H9 (cell line): ENCODE data around the gene PCDHGC3. TPM values are rescaled to one million over a fixed set of nuclear protein-coding genes. Genes with fewer than 3 reads are reported as not detected.

ENCODE experiments used
- DNase-seq: peaks from one replicate; pipeline ENCODE4 v3.0.0-alpha.2; 2017
- H2AFZ ChIP-seq: one replicate; pipeline ENCODE4 v1.6.1; 2013; ENCODE audit warnings: mild to moderate bottlenecking, low read length, control low read depth, moderate library complexity
- H2AK5ac ChIP-seq: 2 replicates; pipeline ENCODE4 v1.6.1; 2013; ENCODE audit warnings: low read length, control low read depth, mixed read lengths; ENCODE audit not compliant: insufficient read length
- H2BK120ac ChIP-seq: one replicate; pipeline ENCODE4 v1.6.1; 2013; ENCODE audit warnings: low read depth, mild to moderate bottlenecking, low read length, control low read depth, inconsistent platforms; ENCODE audit not compliant: poor library complexity, severe bottlenecking
- H2BK12ac ChIP-seq: 2 replicates; pipeline ENCODE4 v1.6.1; 2013; ENCODE audit warnings: low read length, control low read depth, mixed read lengths, low read depth; ENCODE audit not compliant: insufficient read length
- H2BK15ac ChIP-seq: 2 replicates; pipeline ENCODE4 v1.6.1; 2013; ENCODE audit warnings: low read depth, low read length, control low read depth
- H2BK20ac ChIP-seq: one replicate; pipeline ENCODE4 v1.6.1; 2013; ENCODE audit warnings: low read depth, mild to moderate bottlenecking, low read length, control low read depth, inconsistent platforms; ENCODE audit not compliant: poor library complexity, severe bottlenecking
- H2BK5ac ChIP-seq: 2 replicates; pipeline ENCODE4 v1.6.1; 2013; ENCODE audit warnings: low read length, control low read depth, mixed read lengths; ENCODE audit not compliant: insufficient read length
- H3K14ac ChIP-seq: 2 replicates; pipeline ENCODE4 v1.6.1; 2013; ENCODE audit warnings: low read length, control low read depth; ENCODE audit not compliant: insufficient read depth
- H3K18ac ChIP-seq: 2 replicates; pipeline ENCODE4 v1.6.1; 2013; ENCODE audit warnings: low read depth, mild to moderate bottlenecking, mixed read lengths, low read length, control low read depth; ENCODE audit not compliant: insufficient read length
- H3K23ac ChIP-seq: 2 replicates; pipeline ENCODE4 v1.6.1; 2013; ENCODE audit warnings: low read length, control low read depth, mixed read lengths, low read depth; ENCODE audit not compliant: insufficient read length
- H3K23me2 ChIP-seq: 2 replicates; pipeline ENCODE4 v1.6.1; 2013; ENCODE audit warnings: low read depth, mild to moderate bottlenecking, mixed read lengths, low read length, control low read depth; ENCODE audit not compliant: insufficient read length, poor library complexity, severe bottlenecking
- H3K27ac ChIP-seq: 2 replicates; pipeline ENCODE4 v1.5.1; 2013; ENCODE audit warnings: low read length, control low read depth, mixed read lengths, low read depth; ENCODE audit not compliant: insufficient read length
- H3K27me3 ChIP-seq: 2 replicates; pipeline ENCODE4 v1.6.1; 2013; ENCODE audit warnings: low read length, control low read depth, inconsistent platforms; ENCODE audit not compliant: insufficient read depth
- H3K4ac ChIP-seq: 2 replicates; pipeline ENCODE4 v1.6.1; 2013; ENCODE audit warnings: low read depth, mild to moderate bottlenecking, control low read depth, inconsistent platforms, low read length, moderate library complexity
- H3K4me1 ChIP-seq: 2 replicates; pipeline ENCODE4 v1.6.1; 2013; ENCODE audit warnings: low read length, control low read depth, inconsistent platforms; ENCODE audit not compliant: insufficient read depth
- H3K4me2 ChIP-seq: 2 replicates; pipeline ENCODE4 v1.6.1; 2013; ENCODE audit warnings: low read length, control low read depth, mixed read lengths; ENCODE audit not compliant: insufficient read length, insufficient read depth
- H3K56ac ChIP-seq: 2 replicates; pipeline ENCODE4 v1.6.1; 2013; ENCODE audit warnings: low read depth, mild to moderate bottlenecking, mixed read lengths, low read length, control low read depth; ENCODE audit not compliant: insufficient read length
- H3K79me1 ChIP-seq: 2 replicates; pipeline ENCODE4 v1.6.1; 2013; ENCODE audit warnings: low read depth, mild to moderate bottlenecking, moderate library complexity, low read length, control low read depth, inconsistent platforms; ENCODE audit not compliant: insufficient read depth, poor library complexity, severe bottlenecking
- H3K79me2 ChIP-seq: 2 replicates; pipeline ENCODE4 v1.6.1; 2013; ENCODE audit warnings: low read length, control low read depth, inconsistent platforms; ENCODE audit not compliant: insufficient read depth
- H3K9ac ChIP-seq: 2 replicates; pipeline ENCODE4 v1.6.1; 2013; ENCODE audit warnings: low read length, control low read depth, mixed read lengths; ENCODE audit not compliant: insufficient read length; ENCODE audit errors: extremely low read depth
- H3K9me3 ChIP-seq: one replicate; pipeline ENCODE4 v1.6.1; 2013; ENCODE audit warnings: low read depth, low read length, inconsistent platforms; ENCODE audit not compliant: control insufficient read depth
- H3T11ph ChIP-seq: one replicate; pipeline ENCODE4 v1.6.1; 2013; ENCODE audit warnings: mild to moderate bottlenecking, low read length, control low read depth, inconsistent platforms
- H4K20me1 ChIP-seq: one replicate; pipeline ENCODE4 v1.6.1; 2013; ENCODE audit not compliant: control insufficient read depth, insufficient read length, insufficient read depth
- H4K5ac ChIP-seq: 2 replicates; pipeline ENCODE4 v1.6.1; 2013; ENCODE audit warnings: low read depth, mild to moderate bottlenecking, mixed read lengths, low read length, control low read depth; ENCODE audit not compliant: insufficient read length
- H4K8ac ChIP-seq: replicated peaks from 2 replicates; pipeline ENCODE4 v1.6.1; 2013; ENCODE audit warnings: low read length, control low read depth, mixed read lengths, low read depth; ENCODE audit not compliant: insufficient read length
- H4K91ac ChIP-seq: 2 replicates; pipeline ENCODE4 v1.6.1; 2013; ENCODE audit warnings: low read depth, mild to moderate bottlenecking, moderate library complexity, mixed read lengths, low read length, control low read depth; ENCODE audit not compliant: insufficient read length
- H3K27ac Mint-ChIP-seq, 3 experiments: 2 replicates in 2 of 3; 3 replicates in 1 of 3; pipeline ENCODE4 v1.8.0; 2020 to 2021; ENCODE audit warnings: mixed read lengths in 3 of 3, mild to moderate bottlenecking in 1 of 3, moderate library complexity in 1 of 3
- H3K27me3 Mint-ChIP-seq: 2 replicates; pipeline ENCODE4 v1.8.0; 2021; ENCODE audit warnings: low read depth, mild to moderate bottlenecking, moderate library complexity, mixed read lengths
- H3K36me3 Mint-ChIP-seq, 3 experiments: 2 replicates in 2 of 3; 3 replicates in 1 of 3; pipeline ENCODE4 v1.8.0; 2020 to 2021; ENCODE audit warnings: low read depth in 3 of 3, mixed read lengths in 3 of 3; ENCODE audit not compliant: insufficient read depth in 1 of 3
- H3K4me1 Mint-ChIP-seq, 2 experiments: 2 replicates each; pipeline ENCODE4 v1.8.0; 2020; ENCODE audit warnings: mixed read lengths in 2 of 2
- H3K4me3 Mint-ChIP-seq, 2 experiments: 2 replicates in 1 of 2; 3 replicates in 1 of 2; pipeline ENCODE4 v1.8.0; 2020 to 2021; ENCODE audit warnings: mild to moderate bottlenecking in 2 of 2, mixed read lengths in 2 of 2, moderate library complexity in 1 of 2
- H3K9me3 Mint-ChIP-seq, 2 experiments: 2 replicates in 1 of 2; 3 replicates in 1 of 2; pipeline ENCODE4 v1.8.0; 2020; ENCODE audit warnings: mild to moderate bottlenecking in 2 of 2, mixed read lengths in 2 of 2, moderate library complexity in 1 of 2
- WGBS: extraction: QIAGEN DNeasy Blood & Tissue Kit; methylation state at CpG from one replicate; pipeline ENCODE4 v1.1.7; 2013; ENCODE audit warnings: missing lambda C conversion rate, low lambda C conversion rate, mixed read lengths; ENCODE audit not compliant: insufficient read length; ENCODE audit errors: extremely low coverage; 5-methylcytosine and 5-hydroxymethylcytosine counted together
- total RNA-seq: library from RNA; stranded (reverse); gene quantifications from 2 replicates; pipeline ENCODE4 v1.2.1, GENCODE V29; 2021
- TF ChIP-seq, protein P1 (sequence below): fragments of 200-600 bp; sonication (generic); conservative IDR thresholded peaks from 3 replicates; pipeline ENCODE4 v1.8.0; 2021; ENCODE audit warnings: antibody characterized with exemption, mild to moderate bottlenecking

Gene PCDHGC3
- total RNA-seq, 1 experiment from 2014 or later: 19.8 TPM

- Histone ChIP-seq H2BK120ac (no peak overlapping the region), H2BK15ac (no peak overlapping the region), H3K18ac (no peak overlapping the region), H3K79me1 (no peaks in the 10 kb centered on the region), H2BK5ac (no peak overlapping the region), H3K56ac (no peak overlapping the region), H2BK12ac (no peak overlapping the region), H3K27ac (no peak overlapping the region), H2BK20ac (no peak overlapping the region), H4K8ac (no peak overlapping the region), H3T11ph (no peak overlapping the region), H3K9me3 (no peaks in the 10 kb centered on the region), H4K20me1 (no peaks in the 10 kb centered on the region), H3K4me2 (no peak overlapping the region), H3K4ac (no peak overlapping the region), H2AFZ (no peak overlapping the region), H4K5ac (no peak overlapping the region), H3K27me3 (peaks cover 9% of the 10 kb centered on the region; the same call in 1 of the 2 replicates), H3K79me2 (no peaks in the 10 kb centered on the region; the same call in 1 of the 2 replicates), H3K4me1 (peaks cover 5% of the 10 kb centered on the region; the same call in 1 of the 2 replicates), H3K23me2 (peaks cover 13% of the 10 kb centered on the region), H2AK5ac (no peak overlapping the region), H3K9ac (no peak overlapping the region), H3K23ac (no peak overlapping the region), H3K14ac (no peak overlapping the region), H4K91ac (no peak overlapping the region)
- peaks cover 23% of the 10 kb centered on the region for H3K27me3 Mint-ChIP-seq
- TF ChIP-seq, protein P1, sequence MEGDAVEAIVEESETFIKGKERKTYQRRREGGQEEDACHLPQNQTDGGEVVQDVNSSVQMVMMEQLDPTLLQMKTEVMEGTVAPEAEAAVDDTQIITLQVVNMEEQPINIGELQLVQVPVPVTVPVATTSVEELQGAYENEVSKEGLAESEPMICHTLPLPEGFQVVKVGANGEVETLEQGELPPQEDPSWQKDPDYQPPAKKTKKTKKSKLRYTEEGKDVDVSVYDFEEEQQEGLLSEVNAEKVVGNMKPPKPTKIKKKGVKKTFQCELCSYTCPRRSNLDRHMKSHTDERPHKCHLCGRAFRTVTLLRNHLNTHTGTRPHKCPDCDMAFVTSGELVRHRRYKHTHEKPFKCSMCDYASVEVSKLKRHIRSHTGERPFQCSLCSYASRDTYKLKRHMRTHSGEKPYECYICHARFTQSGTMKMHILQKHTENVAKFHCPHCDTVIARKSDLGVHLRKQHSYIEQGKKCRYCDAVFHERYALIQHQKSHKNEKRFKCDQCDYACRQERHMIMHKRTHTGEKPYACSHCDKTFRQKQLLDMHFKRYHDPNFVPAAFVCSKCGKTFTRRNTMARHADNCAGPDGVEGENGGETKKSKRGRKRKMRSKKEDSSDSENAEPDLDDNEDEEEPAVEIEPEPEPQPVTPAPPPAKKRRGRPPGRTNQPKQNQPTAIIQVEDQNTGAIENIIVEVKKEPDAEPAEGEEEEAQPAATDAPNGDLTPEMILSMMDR: no peak
- peaks cover 39 to 43% of the 10 kb centered on the region in 2 experiments for H3K4me1 Mint-ChIP-seq
- H3K36me3 Mint-ChIP-seq: peaks cover 16 to 22% (median 16%) of the 10 kb centered on the region in 3 experiments; a peak in 6 of 7 replicates
- H3K27ac Mint-ChIP-seq: no peak overlapping the region
- H3K9me3 Mint-ChIP-seq: no peaks in the 10 kb centered on the region
- no CpG with 5 or more reads among the region's 7 CpGs for WGBS
- H3K4me3 Mint-ChIP-seq: no peak overlapping the region; a peak in 1 of 5 replicates
- no peak for DNase-seq
Observed at GRCh38 chr5:141487131-141487530, 11.4 kb downstream of the PCDHGC3 start.
